ENCODE measurements around the gene CYP4F12.

The CYP4F12 gene

GRCh38 chr19:15714638-15715037 is 41.8 kb downstream of the CYP4F12 start:
- no peak for DNase-seq (ENCODE audit: low read depth)

DNA sequence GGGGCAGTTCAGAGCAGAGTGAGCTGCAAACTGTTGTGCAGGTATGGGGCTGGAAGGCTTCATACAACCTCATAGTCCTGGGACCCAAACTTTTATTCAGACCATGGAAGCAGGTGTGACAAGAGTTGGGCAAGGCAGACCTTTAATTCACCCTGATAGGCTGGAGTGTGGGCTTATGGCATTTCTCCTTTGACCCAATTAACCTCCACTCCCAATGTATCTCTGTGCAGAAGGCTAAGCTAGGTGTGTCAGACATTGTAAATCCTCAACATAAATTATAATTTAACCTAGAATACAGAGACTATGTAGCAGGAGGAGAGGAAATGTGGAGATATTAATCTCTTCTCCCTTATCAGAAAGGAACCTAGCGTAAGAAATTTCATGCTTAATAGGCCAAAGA is 42.8 kb downstream of the CYP4F12 start:
- DNase-seq (ENCODE audit: low read depth), result no peak

- DNase-seq (ENCODE audit: low read depth), result no peak
Observed at GRCh38 chr19:15717809-15718208, 44.9 kb downstream of the CYP4F12 start.

GRCh38 chr19:15721268-15721667 is 48.4 kb downstream of the CYP4F12 start:
- no peak for DNase-seq (ENCODE audit: low read depth)

- no peak for DNase-seq (ENCODE audit: low read depth)
Observed at GRCh38 chr19:15722956-15723355, 50.1 kb downstream of the CYP4F12 start.

DNA sequence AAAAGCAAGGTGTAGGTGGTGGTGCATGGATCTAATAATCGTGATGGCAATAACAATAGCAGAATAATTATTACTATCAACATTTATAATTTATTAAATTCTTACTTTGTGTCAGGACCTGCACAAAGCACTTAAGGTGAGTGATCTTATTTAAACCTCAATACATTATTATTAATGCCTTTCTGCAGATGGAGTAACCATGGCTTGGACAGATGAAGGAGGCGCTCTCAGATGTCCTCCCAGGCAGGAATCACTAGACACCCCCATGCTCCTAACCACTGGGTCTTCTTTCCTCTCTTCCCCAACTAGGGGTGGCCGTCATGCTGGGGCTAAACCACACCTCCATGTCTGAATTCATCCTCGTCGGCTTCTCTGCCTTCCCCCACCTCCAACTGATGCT is 54.8 kb downstream of the CYP4F12 start, which contains the start of gene OR10H2:
OR10H2 (plus strand) TSS at position 301 of the 400 bp plus-strand sequence; CDS start at position 321, 20 bp downstream.
- DNase-seq (ENCODE audit: low read depth), result no peak

GRCh38 chr19:15730538-15730937 is 57.7 kb downstream of the CYP4F12 start:
- no peak for DNase-seq (ENCODE audit: low read depth)

DNA sequence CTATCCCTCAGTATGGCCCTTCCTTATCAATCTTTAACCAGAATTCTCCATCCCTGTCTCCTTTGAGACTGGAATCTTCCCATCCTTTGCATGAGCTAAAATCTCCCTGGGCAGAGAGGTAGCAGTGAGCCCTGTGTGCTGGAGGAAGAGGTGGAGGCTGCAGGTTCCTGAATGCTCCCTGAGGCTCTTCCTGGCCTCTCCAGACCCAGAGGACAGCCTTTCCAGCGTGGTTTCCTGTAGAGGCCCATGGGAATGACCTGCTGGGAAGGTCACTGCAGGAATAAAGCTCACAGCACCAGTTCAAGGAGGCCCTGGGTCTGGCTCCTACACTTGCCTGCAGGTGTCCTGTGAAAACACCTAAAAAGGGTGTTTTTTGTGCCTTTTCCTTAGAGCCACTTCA is 59.5 kb downstream of the CYP4F12 start:
- no peak for DNase-seq (ENCODE audit: low read depth)

DNA sequence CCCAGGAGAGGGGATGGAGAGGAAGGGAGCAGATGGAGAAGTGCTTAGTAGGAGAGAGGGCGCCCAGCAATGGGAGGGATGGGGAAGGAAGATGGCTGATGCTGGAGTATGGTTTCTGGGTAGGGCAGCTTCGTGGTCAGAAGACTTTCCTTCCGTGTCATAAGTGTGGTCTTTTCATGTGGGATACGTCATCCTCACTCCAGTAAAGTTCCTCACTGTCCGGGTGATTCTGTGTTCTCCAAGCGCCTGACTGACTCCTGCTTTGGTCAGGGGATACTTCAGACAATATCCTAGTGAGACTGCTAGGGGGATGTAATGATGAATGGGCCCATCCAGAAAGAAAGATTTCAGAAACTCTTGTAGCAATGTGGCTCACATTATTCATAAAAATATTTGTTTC is 61.0 kb downstream of the CYP4F12 start:
- DNase-seq (ENCODE audit: low read depth), result no peak

DNA sequence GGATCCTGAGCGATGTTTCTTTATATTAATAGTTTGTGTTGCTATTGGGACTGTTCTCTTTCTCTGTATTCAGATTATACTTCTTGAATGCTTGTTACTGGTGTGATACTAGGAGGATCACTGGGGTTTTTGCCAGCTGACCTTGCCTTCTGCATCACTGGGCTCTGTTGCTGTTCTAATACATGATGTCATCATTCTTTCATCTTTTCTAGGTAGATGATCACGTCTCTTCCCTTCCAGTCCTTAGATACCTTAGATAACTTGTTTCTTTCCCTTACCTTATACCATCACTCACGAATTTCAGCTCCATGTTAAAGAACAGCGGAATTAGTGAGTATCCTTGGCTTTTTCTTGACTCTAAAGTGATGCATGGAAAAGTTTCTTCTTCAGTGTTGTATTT is 64.8 kb downstream of the CYP4F12 start, which contains the start of gene OR10H3:
OR10H3 (plus strand) TSS at position 264 of the 400 bp plus-strand sequence. CDS start 3,408 bp downstream, outside the sequence.
- no peak for DNase-seq (ENCODE audit: low read depth)

GRCh38 chr19:15740785-15741184 is 67.9 kb downstream of the CYP4F12 start:
- DNase-seq (ENCODE audit: low read depth), result no peak

Data from amniotic epithelial cell (primary cell).